Measurements from ENCODE around the gene ITGAX.
"Not testable (repeated sequence)": the region's sequence is repeated elsewhere in the genome, so short reads cannot be mapped to it uniquely, and the experiment has no call there.

ITGAX gene

DNA sequence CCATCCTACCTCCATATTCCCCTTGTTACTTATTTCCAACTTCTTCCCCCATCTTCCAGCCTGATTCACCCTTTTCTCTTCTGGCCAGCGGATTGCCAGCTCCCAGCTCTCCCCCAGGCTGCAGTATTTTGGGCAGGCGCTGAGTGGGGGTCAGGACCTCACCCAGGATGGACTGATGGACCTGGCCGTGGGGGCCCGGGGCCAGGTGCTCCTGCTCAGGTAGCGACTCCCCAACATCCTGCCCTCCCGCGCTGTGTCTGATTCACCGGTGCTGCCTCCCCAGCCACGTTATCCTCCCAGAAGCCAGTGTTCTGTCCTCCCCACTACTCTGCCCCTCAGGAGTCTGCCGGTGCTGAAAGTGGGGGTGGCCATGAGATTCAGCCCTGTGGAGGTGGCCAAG is 57.8 kb downstream of the ITGAX start:
- no peak for DNase-seq

DNA sequence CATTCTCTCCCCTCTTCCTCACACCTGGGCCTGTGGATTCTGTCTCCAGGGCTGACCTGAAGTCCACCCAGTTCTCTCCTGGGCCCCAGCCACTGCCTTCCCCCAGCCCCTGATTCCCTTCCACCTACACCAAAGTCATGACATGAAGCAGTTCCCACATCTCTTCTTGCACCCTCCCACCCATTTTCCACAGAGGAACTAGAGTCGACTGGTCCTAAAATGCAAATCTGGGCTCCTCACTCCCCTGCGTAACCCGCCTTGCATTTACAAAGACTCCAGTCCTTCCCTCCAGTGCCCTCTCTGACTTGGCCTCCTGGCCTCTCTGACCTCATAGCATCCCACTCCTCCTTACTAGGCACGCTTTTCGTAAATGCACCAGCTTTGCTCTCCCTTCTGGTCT is 58.4 kb downstream of the ITGAX start:
- no peak for DNase-seq

DNA sequence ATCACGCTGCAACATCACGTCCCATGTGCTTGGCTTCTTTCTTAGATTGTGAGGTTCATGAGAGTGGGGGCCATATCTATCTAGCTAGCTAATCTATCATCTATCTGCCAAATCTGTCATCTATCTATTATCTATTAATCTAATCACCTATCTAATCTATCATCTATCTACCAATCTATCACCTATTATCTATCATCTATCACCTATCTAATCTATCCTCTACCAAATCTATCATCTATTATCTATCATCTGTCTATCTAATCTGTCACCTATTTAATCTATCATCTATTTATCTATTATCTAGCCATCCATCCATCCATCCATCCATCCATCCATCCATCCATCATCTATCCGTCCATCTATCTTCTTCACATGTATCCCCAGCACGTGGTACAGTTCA is 59.0 kb downstream of the ITGAX start:
- DNase-seq, result no peak

DNA sequence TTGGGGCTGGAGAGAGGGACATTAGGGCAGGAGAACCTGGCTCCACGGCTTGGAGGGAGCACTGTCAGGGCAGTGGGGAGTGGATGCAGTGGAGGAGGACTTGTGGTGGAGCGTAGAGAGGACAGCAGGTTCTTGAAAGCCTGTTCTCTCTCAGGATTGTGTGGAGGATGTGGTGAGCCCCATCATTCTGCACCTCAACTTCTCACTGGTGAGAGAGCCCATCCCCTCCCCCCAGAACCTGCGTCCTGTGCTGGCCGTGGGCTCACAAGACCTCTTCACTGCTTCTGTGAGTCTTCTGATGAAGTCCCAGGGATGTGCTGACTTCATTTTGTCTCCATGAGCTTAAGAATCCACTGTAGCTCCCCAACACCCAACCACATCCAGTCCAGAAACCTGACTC is 59.7 kb downstream of the ITGAX start:
- no peak for DNase-seq

DNA sequence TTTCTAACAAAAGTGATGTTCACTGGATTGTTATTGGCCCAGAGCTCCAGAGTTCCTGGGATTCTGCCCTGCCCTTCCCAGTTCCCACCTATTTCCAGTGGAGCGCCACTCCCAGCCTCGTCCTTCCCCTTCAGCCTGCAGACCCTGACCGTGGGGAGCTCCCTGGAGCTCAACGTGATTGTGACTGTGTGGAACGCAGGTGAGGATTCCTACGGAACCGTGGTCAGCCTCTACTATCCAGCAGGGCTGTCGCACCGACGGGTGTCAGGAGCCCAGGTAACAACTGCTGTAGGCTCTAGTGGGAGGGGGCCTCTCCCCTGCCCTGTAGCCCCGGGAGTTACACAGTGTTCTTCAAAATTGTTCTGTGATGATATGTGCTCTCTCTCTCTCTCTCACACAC is 61.4 kb downstream of the ITGAX start:
- no peak for DNase-seq

DNA sequence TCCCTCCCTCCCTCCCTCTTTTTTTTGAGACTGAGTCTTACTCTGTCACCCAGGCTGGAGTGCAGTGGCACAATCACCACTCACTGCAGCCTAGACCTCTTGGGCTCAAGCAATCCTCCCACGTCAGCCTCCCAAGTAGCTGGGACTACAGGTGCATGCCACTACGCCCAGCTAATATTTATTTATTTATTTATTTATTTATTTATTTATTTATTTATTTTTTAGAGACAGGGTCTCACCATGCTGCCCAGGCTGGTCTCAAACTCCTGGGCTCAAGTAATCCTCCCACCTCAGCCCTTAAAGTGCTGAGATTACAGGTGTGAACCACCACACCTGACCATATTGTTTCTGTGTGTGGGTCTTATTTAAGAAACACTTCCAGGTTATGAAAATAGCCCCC is 62.1 kb downstream of the ITGAX start:
- DNase-seq, result not testable (repeated sequence)

DNA sequence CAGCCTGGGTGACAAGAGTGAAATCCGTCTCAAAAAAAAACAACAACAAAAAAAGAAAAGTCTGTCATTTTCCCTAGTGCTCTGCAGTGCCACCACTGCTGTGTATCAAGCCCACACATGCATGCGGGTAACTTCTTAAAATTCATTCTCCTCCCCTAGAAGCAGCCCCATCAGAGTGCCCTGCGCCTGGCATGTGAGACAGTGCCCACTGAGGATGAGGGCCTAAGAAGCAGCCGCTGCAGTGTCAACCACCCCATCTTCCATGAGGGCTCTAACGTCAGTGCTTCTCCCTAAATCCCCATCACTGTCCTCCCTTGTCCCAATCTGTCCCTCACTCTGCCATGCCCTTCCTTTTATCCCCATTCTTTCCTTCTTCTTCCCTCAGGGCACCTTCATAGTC is 62.9 kb downstream of the ITGAX start:
- no peak for DNase-seq

DNA sequence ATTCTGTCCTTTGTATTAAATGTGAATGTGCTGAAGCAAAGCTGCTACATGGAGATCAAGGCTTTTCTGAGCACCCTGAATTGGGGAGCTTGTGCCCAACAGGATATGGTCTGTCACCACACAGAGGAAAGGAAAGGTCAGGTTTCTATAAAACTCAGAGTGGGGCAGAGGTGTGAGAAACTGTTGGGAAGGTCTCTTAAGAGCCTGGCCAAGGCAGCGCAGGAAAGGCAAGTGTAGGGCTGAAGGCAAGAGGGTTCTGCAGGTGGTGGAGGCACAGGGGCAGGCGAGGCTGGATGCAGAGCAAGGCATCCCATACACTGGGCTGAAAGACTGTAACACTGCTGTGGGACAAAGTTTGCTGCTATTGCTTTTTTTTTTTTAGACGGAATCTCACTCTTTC is 65.1 kb downstream of the ITGAX start:
- DNase-seq, result no peak

DNA sequence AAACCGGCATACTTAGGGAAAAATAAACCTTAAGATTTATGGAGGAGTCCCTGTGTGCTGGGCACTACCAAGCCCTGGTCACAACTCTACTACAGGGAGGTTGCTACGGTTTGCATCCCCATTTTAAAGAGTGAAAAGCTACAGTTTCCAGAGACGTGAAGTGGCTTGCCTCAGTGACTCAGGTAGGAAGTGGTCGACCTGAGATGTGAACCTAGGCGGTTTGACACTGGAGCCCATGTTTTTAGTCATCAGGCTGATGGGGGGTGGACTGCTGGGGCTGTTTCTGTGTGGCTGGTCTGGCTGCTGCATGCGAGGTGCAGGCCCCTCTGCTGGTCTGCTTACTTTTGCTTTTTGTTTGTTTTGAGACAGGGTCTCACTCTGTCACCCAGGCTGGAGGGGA is 66.6 kb downstream of the ITGAX start:
- no peak for DNase-seq

DNA sequence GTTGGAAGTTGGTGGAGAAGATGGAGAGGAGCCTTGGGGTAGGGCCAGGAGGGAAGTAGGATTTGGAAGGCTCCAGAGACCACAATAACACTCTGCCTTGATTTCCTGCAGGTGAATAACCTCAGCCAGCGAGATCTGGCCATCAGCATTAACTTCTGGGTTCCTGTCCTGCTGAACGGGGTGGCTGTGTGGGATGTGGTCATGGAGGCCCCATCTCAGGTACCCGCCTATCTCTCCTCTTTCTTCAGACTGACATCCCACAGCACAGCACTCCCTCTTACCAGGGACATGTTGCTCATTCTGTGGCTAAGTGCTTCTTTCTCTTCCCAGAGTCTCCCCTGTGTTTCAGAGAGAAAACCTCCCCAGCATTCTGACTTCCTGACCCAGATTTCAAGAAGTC is 68.3 kb downstream of the ITGAX start:
- no peak for DNase-seq

DNA sequence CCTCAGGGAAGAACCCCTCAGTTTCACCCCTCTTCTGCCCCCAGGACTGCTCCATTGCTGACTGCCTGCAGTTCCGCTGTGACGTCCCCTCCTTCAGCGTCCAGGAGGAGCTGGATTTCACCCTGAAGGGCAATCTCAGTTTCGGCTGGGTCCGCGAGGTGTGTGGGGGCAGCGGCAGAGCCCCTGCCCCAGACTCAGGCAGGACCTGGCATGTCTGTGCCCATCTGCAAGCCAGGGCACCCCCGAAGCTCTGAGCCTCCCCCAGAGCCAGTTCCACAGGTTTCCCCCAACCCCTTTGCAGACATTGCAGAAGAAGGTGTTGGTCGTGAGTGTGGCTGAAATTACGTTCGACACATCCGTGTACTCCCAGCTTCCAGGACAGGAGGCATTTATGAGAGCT is 68.8 kb downstream of the ITGAX start:
- no peak for DNase-seq

DNA sequence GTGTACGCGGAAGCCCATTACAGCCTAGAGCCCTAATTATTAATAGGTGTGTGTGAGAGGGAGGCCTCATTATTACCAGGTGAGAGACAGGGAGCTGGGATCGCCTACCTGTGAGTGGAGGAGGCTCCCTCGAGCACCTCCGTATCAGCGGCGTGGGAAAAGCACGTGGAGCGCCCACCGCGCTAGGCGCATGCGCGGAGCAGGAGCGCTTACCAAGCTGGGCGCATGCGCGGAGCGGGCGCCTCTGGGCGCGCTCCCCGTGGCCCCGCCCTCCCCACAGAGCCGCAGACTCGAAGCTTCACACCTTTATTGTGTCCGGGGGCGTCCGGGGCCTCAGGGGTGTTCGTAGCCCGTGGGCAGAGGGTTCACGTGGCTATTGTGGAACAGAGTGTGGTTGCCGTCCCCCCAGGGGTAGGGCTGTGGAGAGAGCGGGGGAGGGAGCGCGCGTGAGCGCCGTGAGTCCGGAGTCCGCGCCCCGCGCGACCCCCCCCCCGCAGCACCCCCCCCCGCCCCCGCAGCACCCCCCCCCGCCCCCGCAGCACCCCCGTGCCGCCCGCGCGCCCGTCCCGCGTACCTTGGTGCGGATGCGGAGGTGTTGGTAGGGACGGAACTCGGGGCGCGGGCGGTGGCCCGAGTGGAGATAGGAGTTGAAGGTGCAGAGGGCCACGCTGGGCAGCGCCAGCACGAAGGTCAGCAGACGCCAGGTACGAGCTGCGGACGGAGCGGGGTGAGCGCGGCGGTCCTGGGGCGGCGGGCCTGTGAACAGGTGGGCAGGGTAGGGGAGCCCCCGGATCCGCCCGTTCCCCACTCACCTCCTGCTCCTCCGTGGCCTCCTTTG is 72.7 kb downstream of the ITGAX start:
- DNase-seq, result peak; percentile 18

DNA sequence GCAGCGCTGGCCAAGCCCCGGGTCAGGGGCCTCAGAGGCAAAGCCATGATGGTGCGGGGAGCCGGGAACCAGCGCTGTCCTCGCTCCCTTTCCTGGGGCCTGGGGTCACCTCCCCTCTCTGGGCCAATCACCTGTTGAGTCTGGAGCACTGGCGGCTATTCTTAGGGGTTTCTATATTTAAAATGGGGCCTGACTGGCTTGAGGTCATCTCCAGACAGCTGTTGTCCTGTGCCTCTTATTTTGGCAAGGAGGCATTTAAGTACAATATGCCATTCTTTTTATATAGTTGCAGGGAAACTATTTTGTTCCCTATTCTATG is 73.3 kb downstream of the ITGAX start, which contains the start of gene COX6A2:
TSS of gene COX6A2 (minus strand) at position 82 of the 319 bp plus-strand sequence. CDS start at position 47, 35 bp downstream.
- no peak for DNase-seq

DNA sequence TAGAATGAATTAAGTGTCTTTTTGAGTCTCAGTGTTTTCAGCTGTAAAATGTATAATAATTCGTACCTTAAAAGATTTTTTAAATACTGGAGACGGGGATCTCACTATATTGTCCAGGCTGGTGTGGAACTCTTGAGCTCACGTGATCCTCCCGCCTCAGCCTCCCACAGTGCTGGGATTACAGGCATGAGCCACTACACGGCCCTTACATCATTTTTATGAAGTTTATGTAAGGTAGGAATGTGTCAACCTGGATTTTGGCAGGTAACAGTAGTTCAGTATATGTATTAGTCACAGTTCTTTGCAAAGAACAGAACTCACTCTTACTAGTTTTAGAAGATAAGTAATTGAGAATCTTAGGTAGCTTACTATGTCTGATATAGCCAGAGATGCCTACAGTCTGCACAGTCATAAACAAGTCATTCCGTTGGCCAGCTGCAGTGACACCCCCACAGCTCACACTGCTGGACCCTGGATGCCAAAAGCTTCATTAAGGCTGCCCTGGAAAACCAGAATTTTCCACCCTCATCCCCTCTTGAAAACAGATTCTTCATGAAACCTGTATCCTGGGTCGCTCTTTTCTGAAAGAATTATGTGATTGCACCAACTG is 73.8 kb downstream of the ITGAX start:
- DNase-seq, result no peak

DNA sequence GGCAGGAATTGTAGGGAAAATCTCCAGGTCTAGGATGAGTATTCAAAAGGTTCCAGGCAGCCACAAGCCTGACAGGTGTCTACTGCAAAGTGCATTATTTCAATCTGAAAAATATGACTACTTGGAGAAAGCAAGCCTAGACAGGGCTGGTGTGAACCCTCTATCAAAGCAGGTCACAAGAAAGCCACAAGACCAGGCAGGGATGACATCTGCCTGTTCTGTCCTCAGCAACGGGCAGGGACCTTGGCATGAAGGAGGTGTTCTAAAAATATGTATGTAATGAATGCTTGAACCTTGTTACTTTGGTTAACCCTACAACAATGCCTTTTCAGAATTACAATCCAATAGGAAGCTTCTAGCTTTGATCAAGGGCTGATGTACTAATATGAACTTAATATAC is 74.3 kb downstream of the ITGAX start:
- no peak for DNase-seq

DNA sequence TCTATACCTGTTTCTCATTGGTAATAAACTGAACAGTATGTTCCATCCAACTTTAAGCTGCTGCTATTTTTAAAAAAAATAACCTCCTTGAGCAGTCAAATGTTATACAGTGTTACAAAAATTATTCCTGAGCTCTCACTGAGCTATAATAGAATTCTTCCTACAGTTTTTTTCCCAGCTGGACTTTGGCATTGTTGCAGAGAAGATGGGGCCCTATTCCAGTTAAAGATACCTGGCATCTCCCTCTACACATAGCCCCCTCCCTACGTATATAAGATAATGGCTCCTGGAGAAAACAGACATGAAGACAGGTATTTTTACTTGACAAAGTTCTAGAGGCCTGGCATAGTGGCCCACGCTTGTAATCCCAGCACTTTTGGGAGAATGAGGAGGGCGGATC is 74.8 kb downstream of the ITGAX start:
- DNase-seq, result no peak

DNA sequence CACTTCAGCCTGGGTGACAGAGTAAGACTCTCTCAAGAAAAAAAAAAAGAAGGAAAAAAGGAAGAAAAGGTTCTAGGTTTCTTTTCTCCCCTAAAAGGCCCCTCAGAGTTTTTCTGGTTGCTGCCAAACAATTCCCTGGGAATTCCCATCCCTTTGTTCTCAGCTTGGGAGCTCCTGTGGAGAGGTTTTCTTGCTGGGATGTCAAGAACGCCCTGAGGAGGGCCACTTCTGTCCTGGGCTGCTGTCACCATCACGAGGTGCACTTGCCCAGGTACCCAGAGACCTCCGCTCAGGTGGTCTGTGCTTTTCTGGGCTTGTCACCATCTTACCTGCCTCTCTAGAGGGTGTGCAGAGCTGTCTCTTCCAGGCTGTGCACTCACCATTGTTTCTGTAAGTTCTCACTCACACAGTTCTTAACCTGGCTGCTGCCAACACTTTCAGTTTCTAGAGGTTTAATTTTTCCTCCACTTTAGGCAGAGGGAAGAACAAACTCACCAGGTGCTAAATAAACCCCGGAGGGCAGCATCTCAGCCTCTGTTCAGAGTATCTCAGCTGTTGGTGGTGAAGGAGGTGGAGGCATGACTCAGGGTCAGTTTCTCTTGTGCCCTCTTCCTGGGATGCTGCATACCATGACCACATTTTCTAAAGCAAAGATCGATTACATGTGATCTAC is 75.5 kb downstream of the ITGAX start:
- DNase-seq, result no peak

Data from NCI-H2171 treated with DMSO at 0.1 percent for 48 hours (cell line).